Left lung (tissue), 10 donors: ENCODE results near the gene CYTH4. TPM values are rescaled to one million over a fixed set of nuclear protein-coding genes. Genes with fewer than 3 reads are reported as not detected.
A peak's percentile ranks its signal among the peaks of the same experiment; 100 is the strongest.

Experiments
- ATAC-seq: fragments of 200-7000 bp; cut with Tn5 transposase; one replicate; pipeline ENCODE4 v1.9.1; 2020; ENCODE audit warnings: moderate library complexity
- DNase-seq, 4 donors: peaks; one replicate each; pipeline ENCODE4 v3.0.0-alpha.2; 2013 to 2020
- H3K27ac ChIP-seq, 2 donors: fragments of 200-600 bp; sonication (generic) in 1 of 2; one replicate each; pipeline versions ENCODE4 v1.5.0 to v1.8.0; 2020 to 2021
- H3K27me3 ChIP-seq, 2 donors: fragments of 200-600 bp; sonication (generic) in 1 of 2; one replicate each; pipeline versions ENCODE4 v1.5.0 to v1.8.0; 2020 to 2021
- H3K36me3 ChIP-seq, 2 donors: fragments of 200-600 bp; sonication (generic) in 1 of 2; one replicate each; pipeline versions ENCODE4 v1.5.0 to v1.8.0; 2020 to 2021
- H3K4me1 ChIP-seq, 2 donors: fragments of 200-600 bp; one replicate each; pipeline ENCODE4 v1.8.0; 2021
- H3K4me3 ChIP-seq, 2 donors: fragments of 200-600 bp; sonication (generic) in 1 of 2; one replicate each; pipeline versions ENCODE4 v1.5.0 to v1.8.0; 2020 to 2021; ENCODE audit warnings: mild to moderate bottlenecking in 1 of 2
- H3K9me3 ChIP-seq, 2 donors: fragments of 200-600 bp; sonication (generic) in 1 of 2; one replicate each; pipeline versions ENCODE4 v1.5.0 to v1.8.0; 2020 to 2021
- CTCF ChIP-seq, 2 donors: fragments of 200-600 bp; sonication (generic) in 1 of 2; IDR thresholded peaks; one replicate each; pipeline versions ENCODE4 v1.5.0 to v1.8.0; 2021; ENCODE audit warnings: antibody characterized with exemption in 2 of 2
- intact Hi-C, 2 donors: fragments of 100-400 bp; cut with DNase I; formaldehyde crosslinking; loops; one replicate each; pipeline versions ENCODE4 v1.11.2 to v1.14.2; 2022
- polyA plus RNA-seq, 6 donors: library from polyadenylated mRNA; unstranded; fragments of 120-200 nt; gene quantifications; one replicate each; pipeline ENCODE4 v1.2.1, GENCODE V29; 2013; ENCODE audit not compliant: insufficient read length in 6 of 6
- total RNA-seq, 2 donors: library from RNA; stranded (reverse); fragmentation: NEBNext Ultra II Directional; extraction: Animal tissue kit (Norgen Biotek cat#: 25700); gene quantifications; one replicate each; pipeline ENCODE4 v1.2.1, GENCODE V29; 2021
- donor health status: DM: no; HTN: yes; CAD: no.
- donor health status: DM: no; HTN: no; CAD: no.

Gene CYTH4
- total and polyA plus RNA-seq, 8 donors, result 4.7 to 63.4 (median 6.1) TPM

- no peaks in the 10 kb centered on the region for H3K36me3 ChIP-seq
- no peak for TF ChIP-seq CTCF (IDR thresholded peaks at IDR 0.05)
- intact Hi-C loops, result no loop called here
- H3K27ac ChIP-seq, result no peak overlapping the region
- no peaks in the 10 kb centered on the region for H3K9me3 ChIP-seq
- ATAC-seq (no peak), DNase-seq (no peak)
- H3K4me1 ChIP-seq, result peaks cover 0 to 16% of the 10 kb centered on the region in 2 donors
- H3K27me3 ChIP-seq, result peaks cover 28 to 71% of the 10 kb centered on the region in 2 donors
- no peak overlapping the region for H3K4me3 ChIP-seq
These were observed 26.7 kb upstream of the CYTH4 start for GRCh38 chr22:37255558-37256006.

- no peak for ATAC-seq
- intact Hi-C loops, result no loop called here
- Histone ChIP-seq H3K27me3 (peaks cover 28 to 77% of the 10 kb centered on the region in 2 donors), H3K9me3 (no peaks in the 10 kb centered on the region), H3K4me1 (peaks cover 0 to 22% of the 10 kb centered on the region in 2 donors), H3K27ac (no peak overlapping the region), H3K4me3 (no peak overlapping the region), H3K36me3 (no peaks in the 10 kb centered on the region)
- DNase-seq, result peak in 1 of 4 donors; percentile 27
- no peak for TF ChIP-seq CTCF (IDR thresholded peaks at IDR 0.05)
These were observed 26.1 kb upstream of the CYTH4 start for GRCh38 chr22:37256075-37256726.

- Histone ChIP-seq H3K27ac (no peak overlapping the region), H3K4me3 (no peak overlapping the region), H3K27me3 (peaks cover 28 to 89% of the 10 kb centered on the region in 2 donors), H3K4me1 (peaks cover 0 to 23% of the 10 kb centered on the region in 2 donors), H3K36me3 (no peaks in the 10 kb centered on the region), H3K9me3 (no peaks in the 10 kb centered on the region)
- no peak for ATAC-seq
- TF ChIP-seq CTCF (IDR thresholded peaks at IDR 0.05), result no peak
- intact Hi-C loops, result no loop called here
- peak in 1 of 4 donors; percentile 0 for DNase-seq
These were observed 24.1 kb upstream of the CYTH4 start for GRCh38 chr22:37258005-37258752.

- peaks cover 28 to 82% of the 10 kb centered on the region in 2 donors for H3K27me3 ChIP-seq
- H3K27ac ChIP-seq, result no peak overlapping the region
- DNase-seq, result peak in 1 of 4 donors; percentile 19
- peaks cover 0 to 23% of the 10 kb centered on the region in 2 donors for H3K4me1 ChIP-seq
- TF ChIP-seq CTCF (IDR thresholded peaks at IDR 0.05), result no peak
- H3K4me3 ChIP-seq, result no peak overlapping the region
- ATAC-seq, result no peak
- intact Hi-C loops, result no loop called here
- H3K9me3 ChIP-seq, result peaks cover 0 to 4% of the 10 kb centered on the region in 2 donors
- H3K36me3 ChIP-seq, result no peaks in the 10 kb centered on the region
These were observed 23.4 kb upstream of the CYTH4 start for GRCh38 chr22:37258753-37259401.
